K562 (cell line): ENCODE data around the gene XIRP1. TPM values are rescaled to one million over a fixed set of nuclear protein-coding genes. Genes with fewer than 3 reads are reported as not detected.
A peak's percentile ranks its signal among the peaks of the same experiment; 100 is the strongest.

Source experiments
- BRD4 ChIP-seq: fragments of 200-600 bp; sonication (generic); IDR thresholded peaks from 2 replicates; pipeline ENCODE4 v1.6.1; 2017; ENCODE audit warnings: inconsistent platforms
- CBX3 ChIP-seq, 2 experiments: IDR thresholded peaks; 1 replicate in 1 of 2; 2 replicates in 1 of 2; pipeline ENCODE4 v1.6.1; 2012; ENCODE audit warnings: inconsistent platforms in 2 of 2, low read length in 2 of 2, borderline replicate concordance in 1 of 2, control low read depth in 1 of 2
- CBX8 ChIP-seq: fragments of 200-600 bp; sonication (generic); IDR thresholded peaks from 2 replicates; pipeline ENCODE4 v1.6.1; 2012; ENCODE audit warnings: borderline replicate concordance, mixed run types, low read depth, mild to moderate bottlenecking, moderate library complexity, mixed read lengths, low read length, control low read depth, inconsistent platforms; ENCODE audit not compliant: poor library complexity, severe bottlenecking; ENCODE audit errors: extremely low read depth
- CCAR2 ChIP-seq: fragments of 200-400 bp; formaldehyde crosslinking; IDR thresholded peaks from 2 replicates; pipeline ENCODE4 v1.6.1; 2017; ENCODE audit warnings: mild to moderate bottlenecking, low read depth, low read length
- CHD2 ChIP-seq: IDR thresholded peaks from 2 replicates; pipeline ENCODE4 v1.6.1; 2011; ENCODE audit warnings: low read depth, low read length
- GATAD2B ChIP-seq: fragments of 450-650 bp; IDR thresholded peaks from 2 replicates; pipeline ENCODE4 v1.6.1; 2017; ENCODE audit warnings: mild to moderate bottlenecking, borderline replicate concordance
- HDAC3 ChIP-seq: fragments of 450-650 bp; IDR thresholded peaks from 2 replicates; pipeline ENCODE4 v1.6.1; 2018; ENCODE audit warnings: borderline replicate concordance, mild to moderate bottlenecking, moderate library complexity; ENCODE audit not compliant: partially characterized antibody
- MBD2 ChIP-seq: sonication (generic); IDR thresholded peaks from 2 replicates; pipeline ENCODE4 v1.6.1; 2016; ENCODE audit warnings: low read depth, borderline replicate concordance
- MCM2 ChIP-seq: fragments of 450-650 bp; IDR thresholded peaks from 2 replicates; pipeline ENCODE4 v1.6.1; 2017; ENCODE audit warnings: low read depth, mild to moderate bottlenecking
- NCOA6 ChIP-seq: fragments of 450-650 bp; IDR thresholded peaks from 2 replicates; pipeline ENCODE4 v1.6.1; 2017; ENCODE audit warnings: mild to moderate bottlenecking
- NEUROD1 ChIP-seq: fragments of 150-350 bp; IDR thresholded peaks from 2 replicates; pipeline ENCODE4 v1.6.1; 2014; ENCODE audit warnings: borderline replicate concordance, low read length, low read depth; ENCODE audit not compliant: partially characterized antibody
- NR2F6 ChIP-seq: fragments of 450-650 bp; formaldehyde crosslinking; IDR thresholded peaks from 2 replicates; pipeline ENCODE4 v1.4.0; 2020; ENCODE audit warnings: mild to moderate bottlenecking
- POLR2H ChIP-seq: IDR thresholded peaks from 2 replicates; pipeline ENCODE4 v1.6.1; 2016; ENCODE audit warnings: missing genetic modification characterization, low read depth, mild to moderate bottlenecking, control low read depth, missing compliant biosample characterization, moderate library complexity
- RCOR1 ChIP-seq, 2 experiments: IDR thresholded peaks; 2 replicates each; pipeline ENCODE4 v1.6.1; 2012; ENCODE audit warnings: low read depth in 2 of 2, low read length in 2 of 2, borderline replicate concordance in 1 of 2, improper control_type of control experiment in 1 of 2
- SMARCC2 ChIP-seq: fragments of 450-650 bp; IDR thresholded peaks from 2 replicates; pipeline ENCODE4 v1.6.1; 2017; ENCODE audit warnings: antibody characterized with exemption, moderate library complexity, mild to moderate bottlenecking, low read depth
- SOX6 ChIP-seq: fragments of 450-650 bp; IDR thresholded peaks from 2 replicates; pipeline ENCODE4 v1.6.1; 2014; ENCODE audit warnings: mild to moderate bottlenecking
- SRSF1 ChIP-seq: fragments of 200-400 bp; formaldehyde crosslinking; IDR thresholded peaks from 2 replicates; pipeline ENCODE4 v1.6.1; 2017; ENCODE audit warnings: mild to moderate bottlenecking, low read depth, low read length, moderate library complexity
- SRSF9 ChIP-seq: fragments of 200-400 bp; formaldehyde crosslinking; IDR thresholded peaks from 2 replicates; pipeline ENCODE4 v1.6.1; 2017; ENCODE audit warnings: low read depth, low read length, borderline replicate concordance
- STAT5B ChIP-seq: fragments of 250-450 bp; sonication (Bioruptor Pico); IDR thresholded peaks from 2 replicates; pipeline ENCODE4 v1.8.0; 2021; ENCODE audit warnings: mild to moderate bottlenecking, inconsistent platforms
- TBL1XR1 ChIP-seq, 2 experiments: IDR thresholded peaks; 2 replicates each; pipeline ENCODE4 v1.6.1; 2012; ENCODE audit warnings: improper control_type of control experiment in 2 of 2, low read length in 2 of 2, mild to moderate bottlenecking in 1 of 2
- YBX1 ChIP-seq: fragments of 450-650 bp; IDR thresholded peaks from 2 replicates; pipeline ENCODE4 v1.7.1; 2016; ENCODE audit warnings: mild to moderate bottlenecking
- ZBTB1 ChIP-seq: sonication (generic); formaldehyde crosslinking; IDR thresholded peaks from 2 replicates; pipeline ENCODE4 v1.8.1; 2023; ENCODE audit warnings: missing genetic modification reagents, low read depth, mild to moderate bottlenecking, borderline replicate concordance
- ZNF133 ChIP-seq: fragments of 250-450 bp; sonication (Bioruptor Pico); IDR thresholded peaks from 2 replicates; pipeline ENCODE4 v1.4.0; 2020; ENCODE audit warnings: mild to moderate bottlenecking
- ZNF24 ChIP-seq: fragments of 450-650 bp; IDR thresholded peaks from 2 replicates; pipeline ENCODE4 v1.6.1; 2016
- ZNF282 ChIP-seq: sonication (generic); formaldehyde crosslinking; IDR thresholded peaks from 2 replicates; pipeline ENCODE4 v1.8.1; 2023; ENCODE audit warnings: missing genetic modification reagents
- polyA plus RNA-seq, 8 experiments: library from polyadenylated mRNA; depleted of rRNA in 4 of 8; stranded (reverse) in 5 of 8; unstranded in 3 of 8; fragments of >200 nt; fragmentation: Nextera tagmentation in 2 of 8; fragmentation: Illumina TruSeq in 1 of 8; extraction: Ambion mirVana in 2 of 8; extraction: Trizol in 1 of 8; gene quantifications; 2 replicates each; pipeline versions ENCODE4 v1.2.1 to v1.2.3, GENCODE V29; 2011 to 2014; ENCODE audit warnings: inconsistent platforms in 1 of 8, missing spikeins in 1 of 8
- total RNA-seq, 7 experiments: library from RNA; depleted of rRNA in 6 of 7; stranded (reverse); fragments of >200 nt in 6 of 7; fragmentation: Illumina TruSeq in 2 of 7; extraction: Trizol in 2 of 7; gene quantifications; 2 replicates each; pipeline versions ENCODE4 v1.2.1 to v1.2.3, GENCODE V29; 2011 to 2021; ENCODE audit warnings: low replicate concordance in 1 of 7
- TF ChIP-seq, protein P1 (sequence below): fragments of 450-650 bp; formaldehyde crosslinking; IDR thresholded peaks from 2 replicates; pipeline ENCODE4 v1.4.0; 2020; ENCODE audit warnings: mild to moderate bottlenecking, mixed read lengths
- TF ChIP-seq, protein P2 (sequence below): fragments of 250-450 bp; sonication (Bioruptor Pico); IDR thresholded peaks from 2 replicates; pipeline ENCODE4 v1.6.1; 2021; ENCODE audit warnings: mild to moderate bottlenecking
- TF ChIP-seq, protein P3 (sequence below), 2 experiments: fragments of 450-650 bp; conservative IDR thresholded peaks; 2 replicates each; pipeline ENCODE4 v1.6.1; 2017; ENCODE audit warnings: mild to moderate bottlenecking in 2 of 2, moderate library complexity in 2 of 2

The XIRP1 gene
- total and polyA plus RNA-seq, 9 of the 15 experiments (the other 6 are each of a cell fraction or from before 2014, with no cell fraction given), result 0.03 to 0.27 (median 0.08) TPM; not detected in 3

DNA sequence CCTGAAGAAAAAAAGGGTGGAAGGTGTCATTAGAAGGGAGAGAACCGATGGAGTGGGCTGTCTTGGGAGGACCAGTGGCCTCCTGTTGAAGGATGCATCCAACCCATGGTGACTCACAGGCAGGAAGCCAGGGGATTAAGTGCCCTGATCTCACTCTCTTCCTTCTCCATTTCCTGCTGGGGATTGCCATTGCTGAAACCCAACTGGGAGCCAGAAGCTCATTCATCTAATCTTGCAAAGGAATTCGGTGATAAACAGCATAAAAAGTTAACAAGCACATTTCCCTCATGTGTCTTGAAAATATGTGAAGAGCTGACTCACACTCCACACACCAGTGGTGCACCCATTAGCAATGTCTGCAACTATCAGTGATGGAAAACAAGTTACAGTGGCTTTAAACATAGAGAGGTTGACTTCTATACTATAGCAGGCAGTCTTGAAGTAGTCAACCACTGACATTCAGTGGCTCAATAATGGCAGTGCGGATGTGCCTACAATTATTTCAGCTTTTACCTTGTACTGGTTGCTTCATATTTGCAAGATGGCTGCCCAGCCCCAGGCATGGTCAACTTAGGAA, 26.2 kb downstream of the XIRP1 start (continued):
- TF ChIP-seq ZNF282 (CRISPR knock-in tag) (no peak), NEUROD1 (no peak), ZBTB1 (CRISPR knock-in tag) (no peak), ZNF24 (no peak), BRD4 (no peak), POLR2H (tag) (no peak), YBX1 (no peak), GATAD2B (no peak), CBX8 (no peak), SRSF9 (no peak), STAT5B (CRISPR knock-in tag) (no peak), HDAC3 (no peak), RCOR1 (IDR thresholded peaks at IDR 0.05; ENCODE audit: borderline replicate concordance in 1 of 2, low read depth in 2 of 2, low read length in 2 of 2) (peak in 1 of 2 experiments; percentile 81; a peak in 2 of 4 replicates), MCM2 (no peak), SMARCC2 (no peak), CBX3 (IDR thresholded peaks at IDR 0.05; ENCODE audit: borderline replicate concordance in 1 of 2, low read length in 2 of 2) (peak in 1 of 2 experiments; percentile 73; a peak in 1 of 3 replicates), CCAR2 (no peak), NR2F6 (no peak), SOX6 (no peak; the same call in 1 of the 2 replicates), TBL1XR1 (IDR thresholded peaks at IDR 0.05; ENCODE audit: low read length in 2 of 2) (no peak), SRSF1 (no peak), CHD2 (no peak), ZNF133 (CRISPR knock-in tag) (no peak), NCOA6 (no peak), MBD2 (peak; percentile 37; the same call in 1 of the 2 replicates)
- TF ChIP-seq, protein P1, sequence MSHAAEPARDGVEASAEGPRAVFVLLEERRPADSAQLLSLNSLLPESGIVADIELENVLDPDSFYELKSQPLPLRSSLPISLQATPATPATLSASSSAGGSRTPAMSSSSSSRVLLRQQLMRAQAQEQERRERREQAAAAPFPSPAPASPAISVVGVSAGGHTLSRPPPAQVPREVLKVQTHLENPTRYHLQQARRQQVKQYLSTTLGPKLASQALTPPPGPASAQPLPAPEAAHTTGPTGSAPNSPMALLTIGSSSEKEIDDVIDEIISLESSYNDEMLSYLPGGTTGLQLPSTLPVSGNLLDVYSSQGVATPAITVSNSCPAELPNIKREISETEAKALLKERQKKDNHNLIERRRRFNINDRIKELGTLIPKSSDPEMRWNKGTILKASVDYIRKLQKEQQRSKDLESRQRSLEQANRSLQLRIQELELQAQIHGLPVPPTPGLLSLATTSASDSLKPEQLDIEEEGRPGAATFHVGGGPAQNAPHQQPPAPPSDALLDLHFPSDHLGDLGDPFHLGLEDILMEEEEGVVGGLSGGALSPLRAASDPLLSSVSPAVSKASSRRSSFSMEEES (CRISPR knock-in tag), result no peak
- TF ChIP-seq, protein P2, sequence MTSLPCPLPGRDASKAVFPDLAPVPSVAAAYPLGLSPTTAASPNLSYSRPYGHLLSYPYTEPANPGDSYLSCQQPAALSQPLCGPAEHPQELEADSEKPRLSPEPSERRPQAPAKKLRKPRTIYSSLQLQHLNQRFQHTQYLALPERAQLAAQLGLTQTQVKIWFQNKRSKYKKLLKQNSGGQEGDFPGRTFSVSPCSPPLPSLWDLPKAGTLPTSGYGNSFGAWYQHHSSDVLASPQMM (CRISPR knock-in tag), result no peak
- TF ChIP-seq, protein P3, sequence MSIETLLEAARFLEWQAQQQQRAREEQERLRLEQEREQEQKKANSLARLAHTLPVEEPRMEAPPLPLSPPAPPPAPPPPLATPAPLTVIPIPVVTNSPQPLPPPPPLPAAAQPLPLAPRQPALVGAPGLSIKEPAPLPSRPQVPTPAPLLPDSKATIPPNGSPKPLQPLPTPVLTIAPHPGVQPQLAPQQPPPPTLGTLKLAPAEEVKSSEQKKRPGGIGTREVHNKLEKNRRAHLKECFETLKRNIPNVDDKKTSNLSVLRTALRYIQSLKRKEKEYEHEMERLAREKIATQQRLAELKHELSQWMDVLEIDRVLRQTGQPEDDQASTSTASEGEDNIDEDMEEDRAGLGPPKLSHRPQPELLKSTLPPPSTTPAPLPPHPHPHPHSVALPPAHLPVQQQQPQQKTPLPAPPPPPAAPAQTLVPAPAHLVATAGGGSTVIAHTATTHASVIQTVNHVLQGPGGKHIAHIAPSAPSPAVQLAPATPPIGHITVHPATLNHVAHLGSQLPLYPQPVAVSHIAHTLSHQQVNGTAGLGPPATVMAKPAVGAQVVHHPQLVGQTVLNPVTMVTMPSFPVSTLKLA (conservative IDR thresholded peaks at IDR 0.05), result no peak; a peak in 1 of 4 replicates
